ENCODE data around the gene MAPK4. TPM values are rescaled to one million over a fixed set of nuclear protein-coding genes. Genes with fewer than 3 reads are reported as not detected.

The MAPK4 gene
- total RNA-seq, 6 donors from 2014 or later: 1.0 to 12.0 (median 6.7) TPM

- no peaks in the 10 kb centered on the region for H3K36me3 ChIP-seq
- ATAC-seq (ENCODE audit: low FRiP score in 2 of 2) (no peak), DNase-seq (no peak)
- H3K4me3 ChIP-seq: no peak overlapping the region
- no peaks in the 10 kb centered on the region for H3K27me3 ChIP-seq
- H3K9me3 ChIP-seq: no peaks in the 10 kb centered on the region
- TF ChIP-seq CTCF (IDR thresholded peaks at IDR 0.05) (no peak), POLR2A (IDR thresholded peaks at IDR 0.05) (no peak), POLR2AphosphoS5 (IDR thresholded peaks at IDR 0.05) (no peak), EP300 (IDR thresholded peaks at IDR 0.05) (no peak)
- 73 to 100% methylated on average over 1 of the region's 1 CpG for WGBS, 2 donors
- no peak overlapping the region for H3K27ac ChIP-seq
- no peaks in the 10 kb centered on the region for H3K4me1 ChIP-seq
These were observed 79.1 kb downstream of the MAPK4 start for GRCh38 chr18:50638884-50639420.

- Histone ChIP-seq H3K27me3 (no peaks in the 10 kb centered on the region), H3K4me3 (no peak overlapping the region), H3K4me1 (no peaks in the 10 kb centered on the region), H3K9me3 (no peaks in the 10 kb centered on the region), H3K27ac (no peak overlapping the region), H3K36me3 (no peaks in the 10 kb centered on the region)
- ATAC-seq (ENCODE audit: low FRiP score in 2 of 2): no peak
- WGBS, 2 donors: 87 to 88% methylated on average over 4 of the region's 4 CpGs
- no peak for DNase-seq
- TF ChIP-seq POLR2A (IDR thresholded peaks at IDR 0.05) (no peak), EP300 (IDR thresholded peaks at IDR 0.05) (no peak), CTCF (IDR thresholded peaks at IDR 0.05) (no peak), POLR2AphosphoS5 (IDR thresholded peaks at IDR 0.05) (no peak)
These were observed 79.8 kb downstream of the MAPK4 start for GRCh38 chr18:50639711-50640110.

- Histone ChIP-seq H3K4me3 (no peak overlapping the region), H3K4me1 (no peaks in the 10 kb centered on the region), H3K27ac (no peak overlapping the region), H3K9me3 (no peaks in the 10 kb centered on the region), H3K36me3 (no peaks in the 10 kb centered on the region), H3K27me3 (no peaks in the 10 kb centered on the region)
- no peak for ATAC-seq (ENCODE audit: low FRiP score in 2 of 2)
- TF ChIP-seq CTCF (IDR thresholded peaks at IDR 0.05): no peak
- TF ChIP-seq EP300 (IDR thresholded peaks at IDR 0.05): no peak
- TF ChIP-seq POLR2A (IDR thresholded peaks at IDR 0.05): no peak
- no peak for TF ChIP-seq POLR2AphosphoS5 (IDR thresholded peaks at IDR 0.05)
- no peak for DNase-seq
- 84 to 85% methylated on average over 2 of the region's 2 CpGs for WGBS, 2 donors
These were observed 82.6 kb downstream of the MAPK4 start for GRCh38 chr18:50642439-50642838.

- Histone ChIP-seq H3K4me1 (no peaks in the 10 kb centered on the region), H3K36me3 (no peaks in the 10 kb centered on the region), H3K27me3 (no peaks in the 10 kb centered on the region), H3K9me3 (no peaks in the 10 kb centered on the region), H3K27ac (no peak overlapping the region), H3K4me3 (no peak overlapping the region)
- ATAC-seq (ENCODE audit: low FRiP score in 2 of 2) (no peak), DNase-seq (no peak)
- TF ChIP-seq CTCF (IDR thresholded peaks at IDR 0.05) (no peak), POLR2AphosphoS5 (IDR thresholded peaks at IDR 0.05) (no peak), EP300 (IDR thresholded peaks at IDR 0.05) (no peak), POLR2A (IDR thresholded peaks at IDR 0.05) (no peak)
- 71 to 79% methylated on average over 1 of the region's 1 CpG for WGBS, 2 donors
These were observed 84.3 kb downstream of the MAPK4 start for GRCh38 chr18:50644146-50644545.

GRCh38 chr18:50644807-50645206 is 84.9 kb downstream of the MAPK4 start:
- Histone ChIP-seq H3K27ac (no peak overlapping the region), H3K9me3 (no peaks in the 10 kb centered on the region), H3K4me1 (peaks cover 0 to 3% (median 0%) of the 10 kb centered on the region in 4 donors), H3K27me3 (no peaks in the 10 kb centered on the region), H3K4me3 (no peak overlapping the region), H3K36me3 (no peaks in the 10 kb centered on the region)
- DNase-seq: no peak
- WGBS, 2 donors: 70 to 75% methylated on average over 10 of the region's 10 CpGs
- TF ChIP-seq POLR2A (IDR thresholded peaks at IDR 0.05) (no peak), EP300 (IDR thresholded peaks at IDR 0.05) (no peak)
- no peak for ATAC-seq (ENCODE audit: low FRiP score in 2 of 2)

Measured in upper lobe of left lung (tissue), 6 donors.